ENCODE results near the gene CHAD.
"Not testable (repeated sequence)": the region's sequence is repeated elsewhere in the genome, so short reads cannot be mapped to it uniquely, and the experiment has no call there.

Gene CHAD

GRCh38 chr17:50425682-50426471 lies 42.8 kb downstream of the CHAD start, which contains the start of gene ACSF2:
TSS of gene ACSF2 (plus strand) at chr17:50426218. CDS start at chr17:50426262, 44 bp downstream.
- no peak for DNase-seq

GRCh38 chr17:50424996-50425681 lies 43.5 kb downstream of the CHAD start:
- no peak for DNase-seq

GRCh38 chr17:50424246-50424995 lies 44.3 kb downstream of the CHAD start:
- no peak for DNase-seq

- DNase-seq, result no peak
Observed at GRCh38 chr17:50423553-50424159, 45.0 kb downstream of the CHAD start.

- DNase-seq, result no peak
Observed at GRCh38 chr17:50422738-50423137, 45.9 kb downstream of the CHAD start.

GRCh38 chr17:50421308-50422051 lies 47.2 kb downstream of the CHAD start:
- no peak for DNase-seq

- no peak for DNase-seq
Observed at GRCh38 chr17:50420419-50421112, 48.1 kb downstream of the CHAD start.

GRCh38 chr17:50419577-50419976 lies 49.1 kb downstream of the CHAD start:
- not testable (repeated sequence) for DNase-seq

- DNase-seq, result no peak
Observed at GRCh38 chr17:50414808-50415207, 53.9 kb downstream of the CHAD start.
